HCT116 (cell line): ENCODE data around the gene VWF.
A peak's percentile ranks its signal among the peaks of the same experiment; 100 is the strongest.

Source experiments
- ATF3 ChIP-seq: IDR thresholded peaks from 2 replicates; pipeline ENCODE4 v1.6.1; 2012
- CTCF ChIP-seq, 3 experiments: fragments of 200-600 bp in 1 of 3; sonication (generic) in 1 of 3; IDR thresholded peaks in 2 of 3; conservative IDR thresholded peaks in 1 of 3; 2 replicates each; pipeline ENCODE4 v1.5.1; 2012 to 2017; ENCODE audit warnings: low read depth in 2 of 3, low read length in 2 of 3, antibody characterized with exemption in 1 of 3, borderline replicate concordance in 1 of 3, control low read depth in 1 of 3, mild to moderate bottlenecking in 1 of 3, mixed read lengths in 1 of 3, mixed run types in 1 of 3, moderate library complexity in 1 of 3; ENCODE audit not compliant: insufficient read depth in 1 of 3
- EZH2 ChIP-seq: fragments of 200-600 bp; sonication (generic); IDR thresholded peaks from 2 replicates; pipeline ENCODE4 v1.6.1; 2017; ENCODE audit warnings: antibody characterized with exemption, mixed run types
- EZH2phosphoT487 ChIP-seq: fragments of 200-600 bp; IDR thresholded peaks from 2 replicates; pipeline ENCODE4 v1.6.1; 2018; ENCODE audit warnings: antibody characterized with exemption, borderline replicate concordance
- JUND ChIP-seq: IDR thresholded peaks from 2 replicates; pipeline ENCODE4 v1.6.1; 2012
- POLR2A ChIP-seq: IDR thresholded peaks from 2 replicates; pipeline ENCODE4 v1.7.0; 2011; ENCODE audit warnings: borderline replicate concordance; ENCODE audit not compliant: insufficient read depth, insufficient read length; ENCODE audit errors: extremely low read depth
- POLR2AphosphoS5 ChIP-seq: IDR thresholded peaks from 2 replicates; pipeline ENCODE4 v1.6.1; 2011; ENCODE audit warnings: mild to moderate bottlenecking, low read depth, low read length, moderate library complexity
- REST ChIP-seq: IDR thresholded peaks from 2 replicates; pipeline ENCODE4 v1.6.1; 2012; ENCODE audit warnings: low read depth
- SIN3A ChIP-seq: IDR thresholded peaks from 2 replicates; pipeline ENCODE4 v1.6.1; 2012; ENCODE audit warnings: low read depth
- SRF ChIP-seq: IDR thresholded peaks from 2 replicates; pipeline ENCODE4 v1.6.1; 2012; ENCODE audit warnings: low read depth
- TCF7L2 ChIP-seq: IDR thresholded peaks from 2 replicates; pipeline ENCODE4 v1.7.0; 2011; ENCODE audit warnings: borderline replicate concordance, inconsistent platforms; ENCODE audit not compliant: insufficient read depth, insufficient read length; ENCODE audit errors: extremely low read depth
- YY1 ChIP-seq: IDR thresholded peaks from 2 replicates; pipeline ENCODE4 v1.6.1; 2011; ENCODE audit warnings: low read length, low read depth, moderate library complexity, mild to moderate bottlenecking; ENCODE audit not compliant: insufficient replicate concordance; ENCODE audit errors: extremely low read depth
- ZFX ChIP-seq: fragments of 450-650 bp; IDR thresholded peaks from 2 replicates; pipeline ENCODE4 v1.6.1; 2017
- ZNF274 ChIP-seq: fragments of 200-500 bp; sonication (Bioruptor generic); IDR thresholded peaks from 2 replicates; pipeline ENCODE4 v1.6.1; 2014; ENCODE audit warnings: mild to moderate bottlenecking, low read depth, low read length, inconsistent platforms

GRCh38 chr12:6038160-6038559 lies 86.3 kb downstream of the VWF start:
- TF ChIP-seq ATF3 = no peak
- TF ChIP-seq POLR2A = no peak
- no peak for TF ChIP-seq SIN3A
- peak; percentile 96 to 99 (median 97) for TF ChIP-seq CTCF (IDR thresholded peaks at IDR 0.05 in 2 of 3, conservative IDR thresholded peaks at IDR 0.05 in 1 of 3; ENCODE audit: borderline replicate concordance in 1 of 3, insufficient read depth in 1 of 3, low read depth in 2 of 3, low read length in 2 of 3)
- no peak for TF ChIP-seq ZNF274
- no peak for TF ChIP-seq JUND
- no peak for TF ChIP-seq EZH2
- no peak for TF ChIP-seq POLR2AphosphoS5
- no peak for TF ChIP-seq TCF7L2
- no peak for TF ChIP-seq SRF
- peak; percentile 66 for TF ChIP-seq YY1
- TF ChIP-seq REST = no peak
- TF ChIP-seq EZH2phosphoT487 = no peak
- TF ChIP-seq ZFX = no peak
